ENCODE data around the gene LRP1. TPM values are rescaled to one million over a fixed set of nuclear protein-coding genes. Genes with fewer than 3 reads are reported as not detected.

LRP1 gene
- total RNA-seq, 2 experiments from 2014 or later, result 1.1 to 4.4 TPM

GRCh38 chr12:57238854-57239554, 110.7 kb downstream of the LRP1 start:
- Histone ChIP-seq H3K4me3 (ENCODE audit: low read depth, low read length, poor library complexity, severe bottlenecking) (peak overlapping the region; percentile 74), H2AFZ (ENCODE audit: low read length) (peak overlapping the region; percentile 43; the same call in 1 of the 2 replicates), H3K9me2 (ENCODE audit: insufficient read depth, low read length) (no peaks in the 10 kb centered on the region), H3K36me3 (ENCODE audit: insufficient read depth, low read length) (peaks cover 20% of the 10 kb centered on the region), H3K4me1 (ENCODE audit: insufficient read depth, low read length, poor library complexity, severe bottlenecking) (peaks cover 53% of the 10 kb centered on the region), H4K20me1 (ENCODE audit: insufficient read depth, low read length) (0 out of 2 replicates have a peak, but pooled peaks cover 2% of the 10 kb centered on the region), H3K9me3 (ENCODE audit: low read length) (no peaks in the 10 kb centered on the region), H3K79me2 (ENCODE audit: insufficient read depth, low read depth, low read length) (no peaks in the 10 kb centered on the region), H3K27ac (ENCODE audit: low read depth, low read length, poor library complexity, severe bottlenecking) (peak overlapping the region; percentile 92), H3K4me2 (ENCODE audit: low read length) (peak overlapping the region; percentile 99)
- POLR2A ChIA-PET, result interaction anchor here (1.0 to 7.3 kb wide), 4 partner anchors 8 to 25 kb away, joined by 5 to 69 read pairs (median 14); partner anchors contain the start of gene SHMT2
- intact Hi-C loops (cut with micrococcal nuclease; ENCODE audit: unreplicated experiment), result loop anchor here (1.0 kb wide), 1 partner anchor 25 kb away; no protein-coding TSS in a partner anchor
- CTCF ChIA-PET (ENCODE audit: unreplicated experiment), result interaction anchor here (2.3 to 3.0 kb wide), 2 partner anchors 9 to 25 kb away, joined by 10 to 18 read pairs; partner anchors contain the start of gene SHMT2
- TF ChIP-seq EZH2phosphoT487 (IDR thresholded peaks at IDR 0.05; ENCODE audit: borderline replicate concordance, low read depth, low read length) (no peak), CTCF (conservative IDR thresholded peaks at IDR 0.05; ENCODE audit: low read length) (peak; percentile 100)
- peak; percentile 90 for DNase-seq (ENCODE audit: low spot score)
- no TSS peak for BruUV-seq (replicated peaks)

GRCh38 chr12:57239587-57240065, 111.3 kb downstream of the LRP1 start:
- no peak for DNase-seq (ENCODE audit: low spot score)
- Histone ChIP-seq H3K36me3 (ENCODE audit: insufficient read depth, low read length) (peaks cover 13% of the 10 kb centered on the region), H3K79me2 (ENCODE audit: insufficient read depth, low read depth, low read length) (no peaks in the 10 kb centered on the region), H2AFZ (ENCODE audit: low read length) (peak overlapping the region; percentile 34; the same call in 1 of the 2 replicates), H4K20me1 (ENCODE audit: insufficient read depth, low read length) (no peaks in the 10 kb centered on the region), H3K4me3 (ENCODE audit: low read depth, low read length, poor library complexity, severe bottlenecking) (peak overlapping the region; percentile 74), H3K4me2 (ENCODE audit: low read length) (peak overlapping the region; percentile 99), H3K27ac (ENCODE audit: low read depth, low read length, poor library complexity, severe bottlenecking) (peak overlapping the region; percentile 92), H3K9me2 (ENCODE audit: insufficient read depth, low read length) (no peaks in the 10 kb centered on the region), H3K4me1 (ENCODE audit: insufficient read depth, low read length, poor library complexity, severe bottlenecking) (peaks cover 51% of the 10 kb centered on the region), H3K9me3 (ENCODE audit: low read length) (no peaks in the 10 kb centered on the region)
- TSS peak; percentile 72 for BruUV-seq (replicated peaks)
- POLR2A ChIA-PET, result interaction anchor here (1.0 to 7.3 kb wide), 3 partner anchors 9 to 26 kb away, joined by 5 to 69 read pairs (median 17); partner anchors contain the start of gene SHMT2
- TF ChIP-seq EZH2phosphoT487 (IDR thresholded peaks at IDR 0.05; ENCODE audit: borderline replicate concordance, low read depth, low read length) (no peak), CTCF (conservative IDR thresholded peaks at IDR 0.05; ENCODE audit: low read length) (no peak)
- CTCF ChIA-PET (ENCODE audit: unreplicated experiment), result interaction anchor here (2.3 to 4.5 kb wide), 3 partner anchors 10 to 26 kb away, joined by 10 to 32 read pairs (median 18); partner anchors contain the start of gene SHMT2
- intact Hi-C loops (cut with micrococcal nuclease; ENCODE audit: unreplicated experiment), result loop anchor here (1.0 to 5.0 kb wide), 6 partner anchors 25 to 513 kb away; partner anchors contain the start of genes CDK4, DDIT3 and STAT6
